ENCODE data around the gene KIAA1671. TPM values are rescaled to one million over a fixed set of nuclear protein-coding genes. Genes with fewer than 3 reads are reported as not detected.
A peak's percentile ranks its signal among the peaks of the same experiment; 100 is the strongest.

KIAA1671 gene
- total and polyA plus RNA-seq, 7 donors: 6.3 to 34.2 (median 10.2) TPM

- Histone ChIP-seq H3K27ac (no peak overlapping the region), H3K9me3 (no peaks in the 10 kb centered on the region), H3K4me3 (no peak overlapping the region), H3K4me1 (peaks cover 0 to 14% (median 10%) of the 10 kb centered on the region in 4 donors), H3K36me3 (no peaks in the 10 kb centered on the region), H3K27me3 (no peaks in the 10 kb centered on the region)
- intact Hi-C loops (cut with DNase I): no loop called here
- no peak for DNase-seq
- no peak for TF ChIP-seq EP300 (IDR thresholded peaks at IDR 0.05)
- TF ChIP-seq POLR2A (IDR thresholded peaks at IDR 0.05): no peak
- TF ChIP-seq CTCF (IDR thresholded peaks at IDR 0.05): no peak
- no peak for TF ChIP-seq POLR2AphosphoS5 (IDR thresholded peaks at IDR 0.05)
- 88 to 90% methylated on average over 6 of the region's 6 CpGs for WGBS, 2 donors
These were observed 29.1 kb downstream of the KIAA1671 start for GRCh38 chr22:24981656-24982055.

GRCh38 chr22:24982301-24983056, 30.0 kb downstream of the KIAA1671 start:
- Histone ChIP-seq H3K36me3 (no peaks in the 10 kb centered on the region), H3K27ac (peak overlapping the region in 2 of 4 donors; percentile 4 to 10), H3K27me3 (no peaks in the 10 kb centered on the region), H3K4me3 (no peak overlapping the region), H3K9me3 (no peaks in the 10 kb centered on the region), H3K4me1 (peaks cover 0 to 6% (median 3%) of the 10 kb centered on the region in 4 donors)
- TF ChIP-seq CTCF (IDR thresholded peaks at IDR 0.05) (no peak), EP300 (IDR thresholded peaks at IDR 0.05) (no peak), POLR2AphosphoS5 (IDR thresholded peaks at IDR 0.05) (no peak), POLR2A (IDR thresholded peaks at IDR 0.05) (no peak)
- intact Hi-C loops (cut with DNase I): no loop called here
- WGBS, 2 donors: 77 to 84% methylated on average over 8 of the region's 8 CpGs
- DNase-seq: no peak

- no peaks in the 10 kb centered on the region for H3K27me3 ChIP-seq
- no peak overlapping the region for H3K4me3 ChIP-seq
- no peaks in the 10 kb centered on the region for H3K9me3 ChIP-seq
- H3K36me3 ChIP-seq: no peaks in the 10 kb centered on the region
- no peaks in the 10 kb centered on the region for H3K4me1 ChIP-seq
- intact Hi-C loops (cut with DNase I): no loop called here
- no peak for TF ChIP-seq CTCF (IDR thresholded peaks at IDR 0.05)
- 83 to 86% methylated on average over 5 of the region's 5 CpGs for WGBS, 2 donors
- H3K27ac ChIP-seq: peak overlapping the region in 1 of 4 donors; percentile 4
- no peak for DNase-seq
These were observed 30.6 kb downstream of the KIAA1671 start for GRCh38 chr22:24983151-24983550.

- Histone ChIP-seq H3K27ac (no peak overlapping the region), H3K27me3 (no peaks in the 10 kb centered on the region), H3K36me3 (no peaks in the 10 kb centered on the region), H3K4me3 (no peak overlapping the region), H3K9me3 (no peaks in the 10 kb centered on the region), H3K4me1 (no peaks in the 10 kb centered on the region)
- intact Hi-C loops (cut with DNase I): no loop called here
- WGBS, 2 donors: 86 to 89% methylated on average over 1 of the region's 1 CpG
- DNase-seq: no peak
- TF ChIP-seq CTCF (IDR thresholded peaks at IDR 0.05) (no peak), EP300 (IDR thresholded peaks at IDR 0.05) (no peak), POLR2A (IDR thresholded peaks at IDR 0.05) (no peak), POLR2AphosphoS5 (IDR thresholded peaks at IDR 0.05) (no peak)
These were observed 31.6 kb downstream of the KIAA1671 start for GRCh38 chr22:24984122-24984521.

- Histone ChIP-seq H3K4me1 (no peaks in the 10 kb centered on the region), H3K27ac (peak overlapping the region in 3 of 4 donors; percentile 23 to 55 (median 25)), H3K9me3 (no peaks in the 10 kb centered on the region), H3K36me3 (no peaks in the 10 kb centered on the region), H3K27me3 (no peaks in the 10 kb centered on the region), H3K4me3 (no peak overlapping the region)
- DNase-seq: no peak
- intact Hi-C loops (cut with DNase I): no loop called here
- TF ChIP-seq EP300 (IDR thresholded peaks at IDR 0.05) (no peak), POLR2AphosphoS5 (IDR thresholded peaks at IDR 0.05) (peak in 2 of 4 donors; percentile 19 to 20), POLR2A (IDR thresholded peaks at IDR 0.05) (no peak)
- WGBS, 2 donors: 52 to 87% methylated on average over 9 of the region's 9 CpGs
These were observed 33.3 kb downstream of the KIAA1671 start for GRCh38 chr22:24985826-24986214.
